ENCODE data around the gene HAL. TPM values are rescaled to one million over a fixed set of nuclear protein-coding genes. Genes with fewer than 3 reads are reported as not detected.

The HAL gene
- total and polyA plus RNA-seq, 2 donors (not counting 1 experiment from before 2014, with no cell fraction given) = 1.3 to 4.8 TPM

- Histone ChIP-seq H3K9ac (ENCODE audit: low read length) (no peak overlapping the region), H3K36me3 (replicated peaks in 1 of 2; ENCODE audit: control extremely low read depth in 1 of 2, control insufficient read depth in 1 of 2, extremely low read depth in 1 of 2, insufficient read depth in 2 of 2, low read length in 1 of 2) (no peaks in the 10 kb centered on the region), H3K4me1 (ENCODE audit: control insufficient read depth in 2 of 2, insufficient read depth in 2 of 2, low read length in 2 of 2) (no peaks in the 10 kb centered on the region), H3K27ac (ENCODE audit: low read length in 2 of 2) (no peak overlapping the region), H3K9me3 (ENCODE audit: control extremely low read depth in 1 of 3, control insufficient read depth in 2 of 3, insufficient read depth in 1 of 3, low read length in 2 of 3) (no peaks in the 10 kb centered on the region), H3K4me3 (ENCODE audit: control extremely low read depth in 1 of 5, extremely low read depth in 1 of 5, insufficient read depth in 1 of 5, low read depth in 2 of 5, low read length in 4 of 5) (no peak overlapping the region), H2AFZ (ENCODE audit: insufficient read depth, low read depth, low read length, poor library complexity, severe bottlenecking) (no peak overlapping the region), H3K79me2 (ENCODE audit: control insufficient read depth, insufficient read depth, low read length) (no peaks in the 10 kb centered on the region), H4K20me1 (ENCODE audit: control insufficient read depth, insufficient read depth, low read length, poor library complexity, severe bottlenecking) (no peaks in the 10 kb centered on the region), H3K27me3 (replicated peaks in 1 of 4; ENCODE audit: control extremely low read depth in 1 of 4, control insufficient read depth in 3 of 4, insufficient read depth in 4 of 4, low read length in 3 of 4) (no peaks in the 10 kb centered on the region), H3K4me2 (replicated peaks; ENCODE audit: low read depth, low read length, poor library complexity, severe bottlenecking) (no peak overlapping the region)
- 43% methylated on average over 4 of the region's 4 CpGs for WGBS (ENCODE audit: insufficient coverage)
- POLR2A ChIA-PET = no interaction called here
- ATAC-seq (ENCODE audit: low read depth) = no peak
- intact Hi-C loops (cut with micrococcal nuclease) = no loop called here
- Mint-ChIP-seq H3K4me1 (no peaks in the 10 kb centered on the region), H3K27ac (no peak overlapping the region), H3K9me3 (ENCODE audit: insufficient read depth) (no peaks in the 10 kb centered on the region), H3K4me3 (no peak overlapping the region), H3K27me3 (no peaks in the 10 kb centered on the region)
- TF ChIP-seq CTCF (IDR thresholded peaks at IDR 0.05) = no peak
- TF ChIP-seq EZH2 (IDR thresholded peaks at IDR 0.05; ENCODE audit: borderline replicate concordance, insufficient read depth, low read depth, low read length, poor library complexity, severe bottlenecking) = no peak
- CTCF ChIA-PET = interaction anchor here (0.8 to 1.5 kb wide), 3 partner anchors 9 to 72 kb away, joined by 3 to 6 read pairs (median 4); no protein-coding TSS in a partner anchor
- no peak for DNase-seq
Measured at GRCh38 chr12:95989504-95990123, 6.5 kb downstream of the HAL start.

- H3K27me3 ChIP-seq (replicated peaks in 1 of 4; ENCODE audit: control extremely low read depth in 1 of 4, control insufficient read depth in 3 of 4, insufficient read depth in 4 of 4, low read length in 3 of 4) = no peaks in the 10 kb centered on the region
- no peaks in the 10 kb centered on the region for H3K9me3 Mint-ChIP-seq (ENCODE audit: insufficient read depth)
- WGBS (ENCODE audit: insufficient coverage) = 95% methylated on average over 8 of the region's 11 CpGs
- no peaks in the 10 kb centered on the region for H3K4me1 Mint-ChIP-seq
- H3K79me2 ChIP-seq (ENCODE audit: control insufficient read depth, insufficient read depth, low read length) = no peaks in the 10 kb centered on the region
- ATAC-seq (ENCODE audit: low read depth) (no peak), DNase-seq (no peak)
- intact Hi-C loops (cut with micrococcal nuclease) = no loop called here
- no peaks in the 10 kb centered on the region for H3K36me3 ChIP-seq (replicated peaks in 1 of 2; ENCODE audit: control extremely low read depth in 1 of 2, control insufficient read depth in 1 of 2, extremely low read depth in 1 of 2, insufficient read depth in 2 of 2, low read length in 1 of 2)
- no peak overlapping the region for H2AFZ ChIP-seq (ENCODE audit: insufficient read depth, low read depth, low read length, poor library complexity, severe bottlenecking)
- no peaks in the 10 kb centered on the region for H4K20me1 ChIP-seq (ENCODE audit: control insufficient read depth, insufficient read depth, low read length, poor library complexity, severe bottlenecking)
- H3K4me1 ChIP-seq (ENCODE audit: control insufficient read depth in 2 of 2, insufficient read depth in 2 of 2, low read length in 2 of 2) = no peaks in the 10 kb centered on the region
- CTCF ChIA-PET = interaction anchor here (1.5 kb wide), 1 partner anchor 12 kb away, joined by 6 read pairs; no protein-coding TSS in a partner anchor
- H3K27me3 Mint-ChIP-seq = no peaks in the 10 kb centered on the region
- H3K27ac Mint-ChIP-seq = no peak overlapping the region
- H3K4me2 ChIP-seq (replicated peaks; ENCODE audit: low read depth, low read length, poor library complexity, severe bottlenecking) = no peak overlapping the region
- no peak overlapping the region for H3K9ac ChIP-seq (ENCODE audit: low read length)
- no peak overlapping the region for H3K4me3 ChIP-seq (ENCODE audit: control extremely low read depth in 1 of 5, extremely low read depth in 1 of 5, insufficient read depth in 1 of 5, low read depth in 2 of 5, low read length in 4 of 5)
- TF ChIP-seq CTCF (IDR thresholded peaks at IDR 0.05) (no peak), EZH2 (IDR thresholded peaks at IDR 0.05; ENCODE audit: borderline replicate concordance, insufficient read depth, low read depth, low read length, poor library complexity, severe bottlenecking) (no peak)
- H3K27ac ChIP-seq (ENCODE audit: low read length in 2 of 2) = no peak overlapping the region
- H3K4me3 Mint-ChIP-seq = no peak overlapping the region
- no peaks in the 10 kb centered on the region for H3K9me3 ChIP-seq (ENCODE audit: control extremely low read depth in 1 of 3, control insufficient read depth in 2 of 3, insufficient read depth in 1 of 3, low read length in 2 of 3)
- POLR2A ChIA-PET = no interaction called here
Measured at GRCh38 chr12:95988506-95989275, 7.5 kb downstream of the HAL start.
